Ramos (cell line): ENCODE results near the gene TENT4B.

Source experiments
- in situ Hi-C: fragments of 300-500 bp; cut with MboI; formaldehyde crosslinking; loops from one replicate; pipeline ENCODE4 v1.14.3; 2022; ENCODE audit warnings: low sequenced_read_pairs; ENCODE audit not compliant: unreplicated experiment

TENT4B gene

DNA sequence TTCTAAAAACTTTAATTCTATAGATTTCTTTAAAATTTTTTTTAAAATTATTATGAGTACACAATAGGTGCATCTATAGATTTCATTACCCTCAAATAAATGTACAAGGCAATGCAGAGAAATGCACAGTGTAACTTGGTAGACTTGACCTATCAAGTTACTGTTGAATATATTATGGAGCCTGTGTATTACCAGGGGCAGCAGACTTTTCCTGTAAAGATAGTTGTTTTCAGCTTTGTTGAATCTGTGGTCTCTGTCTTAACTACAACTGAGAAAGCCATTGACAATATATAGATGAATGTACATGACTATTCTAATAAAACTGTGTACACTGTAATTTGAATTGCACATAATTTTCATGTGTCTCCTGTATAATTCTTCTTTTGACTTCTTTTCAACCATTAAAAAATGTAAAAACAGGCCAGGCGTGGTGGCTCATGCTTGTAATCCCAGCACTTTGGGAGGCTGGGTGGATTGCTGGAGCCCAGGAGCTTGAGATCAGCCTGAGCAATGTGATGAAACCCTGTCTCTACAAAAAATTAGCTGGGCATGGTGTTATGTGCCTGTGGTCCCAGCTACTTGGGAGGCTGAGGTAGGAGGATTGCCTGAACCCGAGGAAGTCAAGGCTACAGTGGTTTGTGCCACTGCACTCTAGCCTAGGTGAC is 39.4 kb downstream of the TENT4B start:
- in situ Hi-C loops: no loop called here

DNA sequence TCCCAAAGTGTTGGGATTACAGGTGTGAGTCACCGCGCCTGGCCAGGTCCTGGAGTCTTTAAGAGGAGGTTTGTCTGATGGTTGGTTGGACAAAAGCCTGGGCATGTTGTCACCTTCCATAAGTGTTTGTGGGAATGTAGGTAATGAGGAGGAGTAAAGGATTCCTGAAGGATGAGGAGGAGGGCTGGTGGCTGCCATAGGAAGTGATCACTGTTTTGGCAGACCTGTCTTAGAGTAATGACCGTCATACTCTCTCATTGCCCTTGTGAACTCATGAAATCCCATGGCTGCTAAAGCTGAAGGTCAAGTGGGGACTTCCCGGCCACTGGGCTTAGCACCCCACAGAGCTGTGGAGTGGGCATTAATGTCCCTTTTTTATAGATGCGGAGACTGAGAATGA is 40.5 kb downstream of the TENT4B start:
- in situ Hi-C loops: no loop called here

DNA sequence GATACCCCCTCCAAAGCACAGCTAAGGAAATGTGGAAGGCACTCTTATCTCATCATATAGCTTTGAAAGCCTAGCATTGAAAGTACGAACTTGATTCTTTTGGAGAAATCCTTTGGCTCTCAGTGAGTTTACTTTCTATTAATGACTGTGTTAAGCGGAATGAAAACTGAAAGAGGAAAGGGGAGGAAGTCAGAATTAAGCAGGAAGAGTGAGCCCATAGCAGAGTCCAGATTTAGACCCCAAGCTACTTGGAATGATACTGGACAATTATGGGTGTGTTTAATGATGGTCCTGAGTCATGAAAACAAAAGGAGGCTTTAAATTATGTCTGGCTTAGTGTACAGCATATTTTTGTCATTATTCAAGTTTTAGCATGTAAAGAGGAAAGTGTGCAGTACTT is 42.2 kb downstream of the TENT4B start:
- in situ Hi-C loops: no loop called here

DNA sequence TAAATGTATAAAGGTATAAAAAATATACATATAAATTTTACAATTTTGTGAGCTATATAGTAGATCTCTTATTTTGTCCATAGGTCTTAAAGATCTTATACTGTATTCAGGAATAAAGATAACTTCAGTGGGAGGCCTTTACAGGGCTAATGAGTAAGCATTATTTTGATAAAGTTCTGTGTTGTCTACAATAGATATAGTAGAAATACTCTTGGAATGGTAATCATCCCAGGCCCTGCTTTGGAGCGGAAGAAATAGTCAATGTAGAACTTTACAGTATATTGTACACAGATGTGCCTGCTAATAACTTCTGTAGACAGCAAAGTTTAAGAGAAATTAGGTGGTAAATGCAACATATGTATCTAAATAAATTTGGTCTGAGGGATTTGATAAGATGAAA is 42.6 kb downstream of the TENT4B start:
- in situ Hi-C loops: no loop called here

GRCh38 chr16:50197582-50197981 is 44.5 kb downstream of the TENT4B start:
- in situ Hi-C loops: no loop called here

DNA sequence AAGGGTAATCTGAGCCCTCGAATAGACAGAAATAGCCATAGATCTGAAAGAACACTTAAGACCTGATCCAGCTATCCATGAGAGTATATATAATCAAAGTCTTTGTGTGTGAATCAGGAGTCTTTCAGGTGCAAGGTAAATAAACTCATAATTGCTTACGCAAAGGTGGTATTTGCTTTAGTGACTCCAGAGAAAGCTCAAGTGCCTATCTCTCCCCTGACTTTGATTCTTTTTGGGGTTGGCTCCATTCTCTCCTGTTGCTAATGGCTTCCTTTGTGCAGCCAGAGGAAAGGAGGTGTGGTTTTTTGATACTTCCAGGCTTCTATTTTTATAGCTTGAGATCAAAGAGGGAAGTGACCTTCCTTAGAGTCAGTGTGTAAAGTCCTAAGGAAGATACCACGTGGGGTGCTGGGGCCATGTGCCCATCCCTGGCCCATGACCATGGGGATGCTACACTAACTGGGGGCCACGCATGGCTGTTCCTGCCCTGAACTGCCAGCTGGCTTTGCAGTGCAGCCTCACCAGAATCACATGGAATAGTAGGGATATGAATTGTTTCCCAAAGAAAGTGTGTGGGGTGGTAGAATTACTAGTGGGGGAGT is 45.8 kb downstream of the TENT4B start:
- in situ Hi-C loops: no loop called here

- in situ Hi-C loops: no loop called here
These were observed 48.7 kb downstream of the TENT4B start for GRCh38 chr16:50201787-50202186.

GRCh38 chr16:50202926-50203624 is 50.0 kb downstream of the TENT4B start:
- in situ Hi-C loops: no loop called here

GRCh38 chr16:50203681-50204080 is 50.6 kb downstream of the TENT4B start:
- in situ Hi-C loops: no loop called here

- in situ Hi-C loops: no loop called here
These were observed 51.5 kb downstream of the TENT4B start for GRCh38 chr16:50204453-50205108.

- in situ Hi-C loops: no loop called here
These were observed 54.5 kb downstream of the TENT4B start for GRCh38 chr16:50207652-50208051.

GRCh38 chr16:50208460-50208931 is 55.4 kb downstream of the TENT4B start:
- in situ Hi-C loops: no loop called here

- in situ Hi-C loops: loop anchor here (10.0 kb wide), 2 partner anchors 145 to 185 kb away; partner anchors contain the start of gene CNEP1R1
These were observed 56.6 kb downstream of the TENT4B start for GRCh38 chr16:50209546-50210265.

- in situ Hi-C loops: loop anchor here (10.0 kb wide), 2 partner anchors 144 to 186 kb away; partner anchors contain the start of gene CNEP1R1
These were observed 57.3 kb downstream of the TENT4B start for GRCh38 chr16:50210266-50211038.

GRCh38 chr16:50213939-50214519 is 60.9 kb downstream of the TENT4B start:
- in situ Hi-C loops: loop anchor here (10.0 kb wide), 2 partner anchors 141 to 189 kb away; partner anchors contain the start of gene CNEP1R1

DNA sequence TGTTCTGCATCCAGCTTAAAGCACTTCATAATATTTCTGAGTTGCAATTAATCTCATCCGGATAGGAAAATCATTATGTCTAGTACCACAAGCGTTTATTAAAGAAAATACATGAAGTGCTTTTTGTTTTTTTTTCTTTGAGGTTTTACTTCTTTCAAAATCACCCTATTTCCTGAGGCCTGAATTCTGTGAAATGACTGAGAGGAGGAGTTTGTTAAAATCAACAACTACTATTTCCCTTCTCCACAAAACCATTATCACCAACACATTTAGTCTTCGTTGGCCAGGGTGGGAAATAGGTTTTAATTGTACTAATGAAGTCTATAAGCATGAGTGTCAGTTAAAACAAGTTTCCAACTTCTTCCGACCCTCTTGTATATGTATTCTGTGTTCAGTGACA is 62.6 kb downstream of the TENT4B start:
- in situ Hi-C loops: loop anchor here (10.0 kb wide), 2 partner anchors 139 to 191 kb away; partner anchors contain the start of gene CNEP1R1

GRCh38 chr16:50216231-50216630 is 63.1 kb downstream of the TENT4B start:
- in situ Hi-C loops: loop anchor here (10.0 kb wide), 2 partner anchors 139 to 191 kb away; partner anchors contain the start of gene CNEP1R1

DNA sequence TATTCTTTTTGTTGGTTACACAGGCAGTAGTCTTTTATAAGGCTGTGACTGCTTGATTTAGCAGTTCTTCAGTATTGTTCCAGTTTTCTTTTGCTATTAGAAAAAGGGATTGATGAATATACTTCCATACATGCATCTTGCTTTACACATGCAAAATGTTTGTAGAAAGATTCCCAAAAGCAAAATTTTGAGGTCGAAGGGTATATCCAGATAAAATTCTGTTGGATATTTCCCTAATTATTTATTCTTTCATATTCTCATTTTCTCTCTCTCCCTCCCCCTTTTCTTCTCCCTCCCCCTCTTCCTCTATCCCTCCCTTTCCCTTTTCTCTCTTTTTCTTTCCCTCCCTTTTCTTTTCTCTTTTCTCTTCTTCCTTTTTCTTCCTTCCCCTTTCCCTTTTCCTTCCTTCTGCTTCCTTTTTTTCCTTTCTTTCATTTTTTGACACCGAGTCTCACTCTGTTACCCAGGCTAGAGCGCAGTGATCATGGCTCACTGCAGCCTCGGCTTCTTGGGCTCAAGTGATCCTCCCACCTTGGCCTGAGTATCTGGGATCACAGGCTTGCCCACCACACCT is 66.4 kb downstream of the TENT4B start:
- in situ Hi-C loops: loop anchor here (10.0 kb wide), 2 partner anchors 135 to 195 kb away; partner anchors contain the start of gene CNEP1R1
